ENCODE measurements around the gene ADAMTSL1.

The ADAMTSL1 gene

GRCh38 chr9:18951936-18952335 lies 478.0 kb downstream of the ADAMTSL1 start:
- no peaks in the 10 kb centered on the region for H3K27me3 ChIP-seq (ENCODE audit: insufficient read depth, low read length, poor library complexity, severe bottlenecking)
- no peak overlapping the region for H3K4me2 ChIP-seq (ENCODE audit: low read depth, low read length, poor library complexity, severe bottlenecking)
- H3K36me3 ChIP-seq (ENCODE audit: insufficient read depth, low read length), result no peaks in the 10 kb centered on the region
- H4K20me1 ChIP-seq (ENCODE audit: insufficient read depth, low read length, poor library complexity, severe bottlenecking), result no peaks in the 10 kb centered on the region
- no peak for TF ChIP-seq EZH2phosphoT487 (IDR thresholded peaks at IDR 0.05; ENCODE audit: borderline replicate concordance)
- TF ChIP-seq CTCF (conservative IDR thresholded peaks at IDR 0.05; ENCODE audit: low read length), result no peak
- no peaks in the 10 kb centered on the region for H3K9me2 ChIP-seq (replicated peaks; ENCODE audit: low read depth, low read length)
- H3K9me3 ChIP-seq (ENCODE audit: insufficient read depth, low read depth, low read length), result no peaks in the 10 kb centered on the region
- no peak overlapping the region for H2AFZ ChIP-seq (ENCODE audit: low read length)
- no peak overlapping the region for H3K9ac ChIP-seq (ENCODE audit: low read depth, low read length, poor library complexity, severe bottlenecking)
- H3K79me2 ChIP-seq (ENCODE audit: insufficient read depth, low read length), result no peaks in the 10 kb centered on the region
- no peaks in the 10 kb centered on the region for H3F3A ChIP-seq (ENCODE audit: low read depth)
- no peak overlapping the region for H3K4me3 ChIP-seq (ENCODE audit: low read length, poor library complexity, severe bottlenecking)
- H3K4me1 ChIP-seq (ENCODE audit: insufficient read depth, low read length, poor library complexity, severe bottlenecking), result no peaks in the 10 kb centered on the region

GRCh38 chr9:18955626-18956025 lies 481.7 kb downstream of the ADAMTSL1 start:
- Histone ChIP-seq H3K9me2 (replicated peaks; ENCODE audit: low read depth, low read length) (no peaks in the 10 kb centered on the region), H3K9me3 (ENCODE audit: insufficient read depth, low read depth, low read length) (no peaks in the 10 kb centered on the region), H3K4me1 (ENCODE audit: insufficient read depth, low read length, poor library complexity, severe bottlenecking) (no peaks in the 10 kb centered on the region), H3F3A (ENCODE audit: low read depth) (no peaks in the 10 kb centered on the region), H4K20me1 (ENCODE audit: insufficient read depth, low read length, poor library complexity, severe bottlenecking) (no peaks in the 10 kb centered on the region), H3K36me3 (ENCODE audit: insufficient read depth, low read length) (no peaks in the 10 kb centered on the region), H3K9ac (ENCODE audit: low read depth, low read length, poor library complexity, severe bottlenecking) (no peak overlapping the region), H2AFZ (ENCODE audit: low read length) (no peak overlapping the region), H3K27me3 (ENCODE audit: insufficient read depth, low read length, poor library complexity, severe bottlenecking) (no peaks in the 10 kb centered on the region), H3K4me3 (ENCODE audit: low read length, poor library complexity, severe bottlenecking) (no peak overlapping the region), H3K79me2 (ENCODE audit: insufficient read depth, low read length) (no peaks in the 10 kb centered on the region), H3K4me2 (ENCODE audit: low read depth, low read length, poor library complexity, severe bottlenecking) (no peak overlapping the region)
- TF ChIP-seq EZH2phosphoT487 (IDR thresholded peaks at IDR 0.05; ENCODE audit: borderline replicate concordance), result no peak
